ENCODE measurements around the gene CHD9.
"Not testable (repeated sequence)": the region's sequence is repeated elsewhere in the genome, so short reads cannot be mapped to it uniquely, and the experiment has no call there.

The CHD9 gene

DNA sequence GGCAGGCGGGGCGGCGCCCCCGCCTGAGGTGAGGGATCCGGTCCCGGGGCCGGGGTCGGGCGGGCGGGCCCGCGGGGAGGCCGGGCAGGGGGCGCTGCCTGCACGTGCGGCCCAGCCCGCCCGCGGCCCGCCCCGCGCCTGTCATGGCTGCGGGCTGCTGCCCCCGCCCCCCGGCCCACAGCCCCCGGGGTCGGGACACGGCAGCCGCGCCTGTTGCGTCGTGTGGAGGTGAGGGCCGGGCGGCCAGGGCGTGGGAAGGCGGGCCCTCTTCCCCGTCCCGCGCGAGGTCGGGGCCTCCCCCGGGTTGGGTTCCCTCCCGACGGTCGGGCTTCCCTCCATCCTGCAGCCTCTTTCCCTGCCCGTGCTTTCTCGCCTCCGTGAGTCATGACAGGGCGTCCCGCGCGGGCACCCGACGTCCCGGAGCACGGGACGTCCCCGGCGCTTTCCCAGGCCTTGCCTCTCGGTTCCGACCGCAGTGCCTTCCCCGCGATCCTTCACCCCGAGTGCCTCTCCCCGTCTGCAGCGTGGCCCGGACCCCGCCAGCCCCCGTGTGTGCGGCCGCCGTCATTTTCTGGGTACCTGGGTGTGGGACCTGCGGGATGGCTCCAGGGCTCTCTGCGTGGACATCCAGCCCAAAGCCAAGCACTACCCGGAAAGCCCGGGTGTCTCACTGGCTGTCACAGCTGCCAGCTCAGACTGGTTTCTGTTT is 76.7 kb downstream of the CHD9 start:
- no peak for DNase-seq (ENCODE audit: low read depth)

- no peak for DNase-seq (ENCODE audit: low read depth)
These were observed 77.6 kb downstream of the CHD9 start for GRCh38 chr16:53132406-53132805.

DNA sequence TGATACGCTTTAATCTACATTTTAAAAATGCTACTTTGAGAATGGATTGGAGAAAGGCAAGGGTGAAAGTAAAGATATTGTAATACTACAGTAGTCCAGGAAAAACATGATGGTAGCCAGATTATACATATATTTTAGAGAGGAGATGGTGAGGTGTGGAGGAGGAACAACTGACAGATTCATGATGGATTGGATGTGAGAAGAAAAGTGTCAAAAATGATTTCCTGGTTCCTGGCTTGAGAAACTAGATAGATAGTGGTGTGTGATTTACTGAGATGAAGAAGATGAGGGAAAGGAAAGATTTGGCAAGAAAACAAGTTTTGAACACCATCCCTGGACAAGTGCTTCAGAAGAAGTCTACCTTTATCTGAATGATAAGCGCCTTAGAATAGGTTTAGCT is 80.5 kb downstream of the CHD9 start:
- DNase-seq (ENCODE audit: low read depth), result no peak

DNA sequence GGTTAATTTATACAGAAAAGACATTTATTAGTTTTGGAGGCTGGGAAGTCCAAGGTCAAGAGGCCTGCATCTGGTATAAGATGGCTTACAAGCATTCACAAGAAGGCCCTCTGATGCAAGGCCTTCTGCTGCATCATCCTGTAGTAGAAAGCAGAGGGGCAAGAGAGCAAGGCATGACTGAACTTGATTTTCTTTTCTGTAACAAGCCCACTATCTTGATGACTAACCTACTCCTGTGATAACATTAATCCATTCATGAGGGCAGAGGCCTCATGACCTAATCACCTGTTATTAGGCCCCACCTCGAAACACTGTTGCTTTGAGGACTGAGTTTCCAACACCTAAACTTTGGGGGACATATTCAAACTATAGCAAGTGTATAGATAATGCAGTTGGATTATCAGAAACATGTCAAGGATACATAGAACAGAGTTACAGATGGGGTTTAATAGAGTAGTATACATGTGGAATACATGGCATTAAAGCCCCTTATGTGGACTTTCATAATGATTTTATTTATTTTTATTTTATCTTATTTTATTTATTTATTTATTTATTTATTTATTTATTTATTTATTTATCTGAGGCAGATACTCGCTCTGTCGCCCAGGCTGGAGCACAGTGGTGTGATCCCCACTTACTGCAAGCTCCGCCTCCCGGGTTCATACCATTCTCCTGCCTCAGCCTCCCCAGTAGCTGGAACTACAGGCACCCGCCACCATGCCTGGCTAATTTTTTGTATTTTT is 88.2 kb downstream of the CHD9 start:
- no peak for DNase-seq (ENCODE audit: low read depth)

DNA sequence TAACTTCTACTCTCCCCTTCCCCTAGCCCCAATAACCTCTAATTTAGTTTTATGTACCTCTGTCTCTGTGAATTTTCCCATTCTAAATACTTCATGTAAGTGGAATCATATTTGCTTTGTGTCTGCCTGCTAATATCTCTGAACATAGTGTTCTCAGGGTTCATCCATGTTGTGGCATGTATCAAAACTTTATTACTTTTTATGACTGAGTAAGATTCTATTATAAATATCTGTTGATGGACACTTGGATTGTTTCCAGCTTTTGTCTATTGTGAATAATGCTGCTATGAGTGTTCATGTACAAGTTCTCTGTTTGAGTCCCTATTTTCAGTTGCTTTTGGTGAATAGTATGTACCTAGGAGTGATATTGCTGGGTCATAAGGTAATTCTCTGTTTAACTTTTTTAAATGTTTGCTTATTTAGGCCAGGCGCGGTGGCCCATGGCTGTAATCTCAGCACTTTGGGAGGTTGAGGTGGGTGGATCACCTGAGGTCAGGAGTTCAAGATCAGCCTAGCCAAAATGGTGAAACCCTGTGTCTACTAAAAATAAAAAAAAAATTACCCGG is 92.8 kb downstream of the CHD9 start:
- DNase-seq (ENCODE audit: low read depth), result no peak

GRCh38 chr16:53150769-53151168 is 96.0 kb downstream of the CHD9 start:
- no peak for DNase-seq (ENCODE audit: low read depth)

GRCh38 chr16:53152329-53152728 is 97.5 kb downstream of the CHD9 start:
- no peak for DNase-seq (ENCODE audit: low read depth)

- no peak for DNase-seq (ENCODE audit: low read depth)
These were observed 98.3 kb downstream of the CHD9 start for GRCh38 chr16:53153130-53153529.

GRCh38 chr16:53154513-53154912 is 99.7 kb downstream of the CHD9 start:
- no peak for DNase-seq (ENCODE audit: low read depth)

GRCh38 chr16:53156516-53156915 is 101.7 kb downstream of the CHD9 start:
- no peak for DNase-seq (ENCODE audit: low read depth)

DNA sequence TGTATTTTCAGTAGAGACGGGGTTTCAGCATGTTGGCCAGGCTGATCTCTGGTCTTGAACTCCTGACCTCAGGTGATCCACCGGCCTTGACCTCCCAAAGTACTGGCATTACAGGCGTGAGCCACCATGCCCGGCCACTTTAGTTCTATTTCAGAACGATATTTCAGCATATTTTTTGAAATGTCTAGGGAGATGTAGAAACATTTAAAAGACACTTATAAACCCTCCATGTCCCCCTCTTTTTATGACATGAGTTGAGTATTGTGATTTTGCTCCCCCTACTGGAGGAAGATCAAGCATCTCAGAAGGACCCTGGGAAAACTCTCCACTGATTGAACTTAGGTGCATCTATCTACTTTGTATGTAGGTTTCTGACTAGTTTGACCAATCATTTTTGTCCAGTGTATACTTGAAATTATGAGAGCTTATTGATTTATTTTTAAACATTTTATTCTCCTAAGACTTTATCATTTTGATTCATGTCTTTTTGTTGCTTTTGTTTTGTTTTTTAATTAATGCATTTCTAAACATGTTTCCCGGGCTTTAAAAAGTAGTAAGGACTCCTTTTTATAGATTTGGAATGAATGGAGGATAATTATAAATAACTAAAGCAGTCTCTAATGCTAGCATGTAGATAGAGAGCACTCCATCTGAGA is 105.1 kb downstream of the CHD9 start:
- no peak for DNase-seq (ENCODE audit: low read depth)

- DNase-seq (ENCODE audit: low read depth), result no peak
These were observed 111.3 kb downstream of the CHD9 start for GRCh38 chr16:53166099-53166498.

- DNase-seq (ENCODE audit: low read depth), result no peak
These were observed 114.0 kb downstream of the CHD9 start for GRCh38 chr16:53168744-53169143.

DNA sequence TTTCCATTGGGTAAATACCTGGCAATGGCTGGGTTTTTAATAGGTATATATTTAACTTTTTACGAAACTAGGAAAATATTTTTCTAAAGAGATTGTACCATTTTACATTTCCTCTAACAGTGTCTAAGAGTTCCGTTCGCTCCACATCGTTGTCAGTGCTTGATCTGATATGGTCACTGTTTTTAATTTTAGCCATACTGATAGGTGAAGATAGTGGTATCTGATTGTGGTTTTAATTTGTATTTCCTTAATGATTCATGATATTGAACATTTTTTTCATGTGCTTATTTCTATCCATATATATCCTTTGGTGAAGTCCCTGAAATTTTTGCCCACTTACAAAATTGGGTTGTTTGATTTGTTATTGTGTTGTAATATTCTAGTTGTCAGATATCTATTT is 117.7 kb downstream of the CHD9 start:
- DNase-seq (ENCODE audit: low read depth), result no peak

DNA sequence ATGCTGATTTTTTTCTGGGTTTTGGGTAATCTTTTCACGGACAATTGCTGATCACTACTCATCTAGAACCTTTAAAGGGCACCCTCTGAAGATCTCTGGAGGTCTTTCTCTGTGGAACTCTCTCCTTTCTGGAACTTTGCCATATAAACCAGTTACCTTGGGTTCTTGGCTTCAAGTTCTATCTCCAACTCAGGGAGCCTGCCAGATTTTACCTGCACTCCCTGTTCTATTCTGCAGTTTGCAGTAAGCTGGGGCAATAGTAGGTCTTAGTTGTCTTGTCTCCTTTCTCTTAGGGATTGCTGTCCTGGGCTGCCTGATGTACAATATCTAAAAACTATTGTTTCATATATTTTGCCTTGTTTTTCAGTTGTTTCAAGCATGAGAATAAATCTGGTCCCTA is 120.3 kb downstream of the CHD9 start:
- DNase-seq (ENCODE audit: low read depth), result no peak

DNA sequence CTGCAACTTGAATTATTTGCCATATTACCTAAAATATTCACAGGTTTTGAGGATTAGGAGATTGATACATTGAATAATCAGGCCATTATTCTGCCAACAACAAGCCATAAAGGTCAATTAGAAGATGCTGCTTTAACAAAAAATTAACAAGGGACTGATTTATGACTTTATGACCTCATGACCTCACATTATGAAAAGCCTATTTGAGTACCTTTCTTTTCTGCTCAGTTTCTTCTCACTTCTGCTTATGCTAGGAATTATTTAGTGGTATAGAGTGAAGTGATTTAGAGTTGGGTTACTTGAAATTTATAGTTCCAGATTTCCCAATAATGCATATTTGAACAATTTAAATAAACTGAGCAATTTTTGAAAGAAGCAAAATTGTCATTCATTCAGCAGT is 121.6 kb downstream of the CHD9 start:
- DNase-seq (ENCODE audit: low read depth), result no peak

DNA sequence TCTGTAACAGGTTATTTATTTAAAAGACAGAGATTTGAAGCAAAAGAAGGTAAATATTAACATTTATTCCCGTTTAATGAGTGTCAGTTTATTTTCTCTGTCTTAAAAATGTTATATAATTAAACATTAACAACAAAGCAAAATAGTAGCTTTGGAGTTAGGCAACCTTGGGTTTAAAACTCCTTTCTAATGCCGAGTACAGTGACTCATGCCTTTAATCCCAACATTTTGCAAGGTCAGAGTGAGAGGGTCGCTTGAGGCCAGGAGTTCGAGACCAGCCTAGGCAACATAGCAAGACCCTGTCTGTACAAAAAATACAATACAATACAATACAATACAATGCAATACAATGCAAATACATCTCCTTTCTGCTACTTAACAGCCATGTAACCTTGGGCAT is 128.7 kb downstream of the CHD9 start:
- no peak for DNase-seq (ENCODE audit: low read depth)

- not testable (repeated sequence) for DNase-seq (ENCODE audit: low read depth)
These were observed 130.9 kb downstream of the CHD9 start for GRCh38 chr16:53185741-53186140.

- no peak for DNase-seq (ENCODE audit: low read depth)
These were observed 133.0 kb downstream of the CHD9 start for GRCh38 chr16:53187775-53188174.

DNA sequence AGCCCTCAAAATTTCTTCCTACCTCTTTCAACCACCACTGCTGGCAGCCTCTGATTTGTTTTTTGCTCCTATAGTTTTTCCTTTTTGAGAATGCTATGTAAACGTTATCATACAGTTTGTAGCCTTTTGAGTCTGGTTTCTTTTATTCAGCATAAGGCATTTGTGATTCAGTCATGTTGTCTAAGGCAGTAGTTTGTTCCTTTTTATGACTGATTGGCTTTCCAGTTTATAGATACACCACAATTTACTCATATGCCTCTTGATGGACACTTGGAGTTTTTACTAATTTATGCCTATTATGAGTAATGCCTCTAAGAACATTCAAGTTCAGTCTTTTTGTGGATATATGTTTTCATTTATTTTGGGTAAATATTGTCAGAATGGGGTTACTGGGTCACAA is 136.6 kb downstream of the CHD9 start:
- DNase-seq (ENCODE audit: low read depth), result no peak

GRCh38 chr16:53198933-53199332 is 144.1 kb downstream of the CHD9 start:
- DNase-seq (ENCODE audit: low read depth), result no peak

GRCh38 chr16:53201900-53202299 is 147.1 kb downstream of the CHD9 start:
- DNase-seq (ENCODE audit: low read depth), result no peak

DNA sequence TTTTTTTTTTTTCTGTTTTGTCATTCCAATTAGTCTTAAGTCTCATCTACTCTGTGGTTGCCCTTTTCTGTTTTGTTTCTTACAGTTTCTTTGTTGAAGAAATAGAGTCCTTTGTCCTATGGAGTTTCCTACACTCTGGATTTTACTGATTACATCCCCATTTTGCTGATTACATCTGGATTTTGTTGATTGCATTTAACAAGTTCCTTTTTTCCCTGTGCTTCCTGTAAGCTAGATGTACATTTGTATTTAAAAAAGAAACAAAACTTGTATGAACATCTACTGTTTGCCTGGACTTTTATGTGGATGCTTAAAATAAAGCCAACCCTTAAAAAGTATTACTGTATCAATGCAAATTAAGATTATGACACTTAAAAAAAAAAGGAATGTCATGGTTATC is 147.6 kb downstream of the CHD9 start:
- no peak for DNase-seq (ENCODE audit: low read depth)
